SK-N-MC (cell line): ENCODE results near the gene FNDC5.

Experiments used
- EZH2 ChIP-seq: fragments of 200-600 bp; sonication (generic); IDR thresholded peaks from one replicate; pipeline ENCODE4 v1.6.1; 2017; ENCODE audit warnings: antibody characterized with exemption
- FOXP2 ChIP-seq: optimal IDR thresholded peaks from 2 replicates; pipeline ENCODE3; 2011; ENCODE audit warnings: mild to moderate bottlenecking, moderate library complexity; ENCODE audit not compliant: insufficient read depth; ENCODE audit errors: extremely low read length, control extremely low read depth
- POLR2AphosphoS5 ChIP-seq: IDR thresholded peaks from 2 replicates; pipeline ENCODE4 v1.6.1; 2012; ENCODE audit warnings: mild to moderate bottlenecking, low read depth, low read length, borderline replicate concordance

DNA sequence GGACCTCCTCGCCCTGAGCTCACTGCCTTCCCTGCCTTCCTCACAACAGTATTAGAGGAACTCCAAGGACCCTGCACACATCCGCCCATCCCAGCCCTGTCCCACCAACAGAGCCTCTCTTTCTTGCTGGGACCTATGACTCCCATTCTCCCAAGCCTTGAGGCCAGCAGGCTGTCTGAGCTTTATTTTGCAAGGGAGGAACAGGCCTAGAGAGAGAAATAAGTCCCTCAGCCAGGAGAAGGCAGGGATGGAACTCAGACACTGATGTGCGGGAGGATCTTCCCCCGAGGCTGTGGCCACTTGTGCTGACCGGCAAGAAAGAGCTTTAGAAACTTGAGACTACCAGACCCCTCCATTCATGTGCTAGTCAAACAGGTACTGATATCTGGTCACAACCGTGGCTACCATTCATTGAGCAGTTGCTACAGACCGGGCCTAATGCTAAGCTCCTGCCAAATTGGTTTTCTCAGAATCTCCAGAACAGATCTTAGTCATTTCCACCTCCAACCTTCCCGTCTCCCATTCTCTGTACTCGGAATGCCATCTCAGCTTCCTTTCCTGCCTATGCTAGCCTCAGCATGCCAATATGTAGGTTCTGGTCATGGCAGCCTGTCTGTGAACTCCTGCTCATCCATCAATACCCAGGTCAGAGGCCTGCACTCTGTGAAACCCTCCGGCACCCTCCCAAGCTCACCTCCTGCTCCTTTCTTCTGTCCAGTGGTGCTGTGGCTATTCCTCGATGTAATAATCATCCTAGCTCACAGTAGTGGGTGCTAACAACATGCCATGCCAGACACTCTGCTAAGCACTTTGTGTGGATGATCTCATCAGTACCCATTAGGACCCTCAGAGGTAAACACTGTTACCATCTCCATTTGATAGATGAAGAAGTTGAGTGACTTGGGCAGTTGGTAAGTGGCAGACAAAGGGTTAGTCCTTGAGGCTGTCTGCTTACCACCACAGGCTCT, 26.7 kb upstream of the FNDC5 start:
- TF ChIP-seq EZH2, result no peak
- no peak for TF ChIP-seq POLR2AphosphoS5
- no peak for TF ChIP-seq FOXP2
